Esophagus muscularis mucosa (tissue), 4 donors: Measurements from ENCODE around the gene TANGO6. TPM values are rescaled to one million over a fixed set of nuclear protein-coding genes. Genes with fewer than 3 reads are reported as not detected.

Source experiments
- DNase-seq: peaks from one replicate; pipeline ENCODE4 v3.0.0-alpha.2; 2017; ENCODE audit errors: extremely low spot score
- H3K27ac ChIP-seq, 4 donors: fragments of 200-600 bp; sonication (generic); replicated peaks in 1 of 4; 1 replicate in 3 of 4; 2 replicates in 1 of 4; pipeline ENCODE4 v1.5.1; 2016 to 2019; ENCODE audit warnings: mild to moderate bottlenecking in 1 of 4
- H3K27me3 ChIP-seq, 4 donors: fragments of 200-600 bp; sonication (generic); one replicate each; pipeline versions ENCODE4 v1.5.1 to v1.6.0; 2016 to 2019
- H3K36me3 ChIP-seq, 4 donors: fragments of 200-600 bp; sonication (generic); one replicate each; pipeline ENCODE4 v1.5.1; 2016 to 2019
- H3K4me1 ChIP-seq, 4 donors: fragments of 200-600 bp; sonication (generic); one replicate each; pipeline ENCODE4 v1.5.1; 2016 to 2019
- H3K4me3 ChIP-seq, 4 donors: fragments of 200-600 bp; sonication (generic); 1 replicate in 2 of 4; 2 replicates in 2 of 4; pipeline ENCODE4 v1.5.1; 2016 to 2019; ENCODE audit warnings: mild to moderate bottlenecking in 4 of 4, moderate library complexity in 1 of 4
- H3K9me3 ChIP-seq, 4 donors: fragments of 200-600 bp; sonication (generic); 1 replicate in 3 of 4; 2 replicates in 1 of 4; pipeline ENCODE4 v1.5.1; 2016 to 2019
- EP300 ChIP-seq: sonication (generic); formaldehyde crosslinking; IDR thresholded peaks from one replicate; pipeline ENCODE4 v1.6.1; 2017; ENCODE audit warnings: antibody characterized with exemption
- POLR2A ChIP-seq: fragments of 450-650 bp; IDR thresholded peaks from one replicate; pipeline ENCODE4 v1.6.1; 2017; ENCODE audit warnings: antibody characterized with exemption, moderate library complexity, mild to moderate bottlenecking, low read depth
- POLR2AphosphoS5 ChIP-seq, 2 donors: sonication (generic); formaldehyde crosslinking; IDR thresholded peaks; one replicate each; pipeline ENCODE4 v1.6.1; 2017; ENCODE audit warnings: antibody characterized with exemption in 2 of 2
- WGBS: methylation state at CpG from one replicate; pipeline ENCODE4 v1.1.5; 2018; 5-methylcytosine and 5-hydroxymethylcytosine counted together
- intact Hi-C: fragments of 100-400 bp; cut with DNase I; formaldehyde crosslinking; loops from one replicate; pipeline ENCODE4 v1.15.1; 2023
- total RNA-seq, 4 donors: library from RNA; depleted of rRNA; stranded (reverse); fragments of >200 nt; gene quantifications; one replicate each; pipeline versions ENCODE4 v1.1.0 to v1.2.1, GENCODE V29; 2016
- TF ChIP-seq, protein P1 (sequence below), 3 experiments: fragments of 200-600 bp in 2 of 3; fragments of 450-650 bp in 1 of 3; sonication (generic) in 2 of 3; IDR thresholded peaks; one replicate each; pipeline ENCODE4 v1.5.1; 2017 to 2019; ENCODE audit warnings: antibody characterized with exemption in 3 of 3, mild to moderate bottlenecking in 2 of 3, moderate library complexity in 1 of 3

TANGO6 gene
- total RNA-seq, 4 donors from 2014 or later: 15.7 to 21.3 (median 18.3) TPM

DNA sequence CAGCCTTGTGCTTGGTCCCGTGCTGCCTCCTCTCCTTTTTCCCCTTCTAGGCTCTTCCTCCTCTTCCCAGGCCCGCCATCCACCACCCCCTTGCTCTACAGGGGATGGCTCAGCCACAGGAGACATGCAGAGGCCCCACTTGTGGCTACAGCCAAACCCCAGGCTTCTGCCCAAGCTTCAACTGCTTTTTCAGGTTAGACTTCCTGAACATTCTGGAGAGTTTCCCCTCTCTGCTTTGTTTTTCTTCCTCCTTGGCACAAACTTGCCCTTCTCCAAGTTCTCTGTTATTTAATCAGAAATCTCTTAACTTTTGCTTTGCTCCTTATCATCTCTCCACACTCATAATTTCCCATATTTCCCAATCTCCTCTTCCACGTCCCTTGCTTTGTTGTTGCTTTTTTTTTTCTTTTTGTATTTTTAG lies 243.8 kb downstream of the TANGO6 start:
- intact Hi-C loops: no loop called here
- Histone ChIP-seq H3K36me3 (peaks cover 0 to 24% (median 4%) of the 10 kb centered on the region in 4 donors), H3K9me3 (no peaks in the 10 kb centered on the region), H3K27ac (no peak overlapping the region), H3K4me3 (no peak overlapping the region), H3K27me3 (no peaks in the 10 kb centered on the region), H3K4me1 (peaks cover 0 to 18% (median 10%) of the 10 kb centered on the region in 4 donors)
- TF ChIP-seq, protein P1, sequence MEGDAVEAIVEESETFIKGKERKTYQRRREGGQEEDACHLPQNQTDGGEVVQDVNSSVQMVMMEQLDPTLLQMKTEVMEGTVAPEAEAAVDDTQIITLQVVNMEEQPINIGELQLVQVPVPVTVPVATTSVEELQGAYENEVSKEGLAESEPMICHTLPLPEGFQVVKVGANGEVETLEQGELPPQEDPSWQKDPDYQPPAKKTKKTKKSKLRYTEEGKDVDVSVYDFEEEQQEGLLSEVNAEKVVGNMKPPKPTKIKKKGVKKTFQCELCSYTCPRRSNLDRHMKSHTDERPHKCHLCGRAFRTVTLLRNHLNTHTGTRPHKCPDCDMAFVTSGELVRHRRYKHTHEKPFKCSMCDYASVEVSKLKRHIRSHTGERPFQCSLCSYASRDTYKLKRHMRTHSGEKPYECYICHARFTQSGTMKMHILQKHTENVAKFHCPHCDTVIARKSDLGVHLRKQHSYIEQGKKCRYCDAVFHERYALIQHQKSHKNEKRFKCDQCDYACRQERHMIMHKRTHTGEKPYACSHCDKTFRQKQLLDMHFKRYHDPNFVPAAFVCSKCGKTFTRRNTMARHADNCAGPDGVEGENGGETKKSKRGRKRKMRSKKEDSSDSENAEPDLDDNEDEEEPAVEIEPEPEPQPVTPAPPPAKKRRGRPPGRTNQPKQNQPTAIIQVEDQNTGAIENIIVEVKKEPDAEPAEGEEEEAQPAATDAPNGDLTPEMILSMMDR (IDR thresholded peaks at IDR 0.05): no peak
- no peak for TF ChIP-seq POLR2AphosphoS5 (IDR thresholded peaks at IDR 0.05)
- no peak for TF ChIP-seq EP300
- no peak for TF ChIP-seq POLR2A
- WGBS: 65% methylated on average over 3 of the region's 3 CpGs
- no peak for DNase-seq

DNA sequence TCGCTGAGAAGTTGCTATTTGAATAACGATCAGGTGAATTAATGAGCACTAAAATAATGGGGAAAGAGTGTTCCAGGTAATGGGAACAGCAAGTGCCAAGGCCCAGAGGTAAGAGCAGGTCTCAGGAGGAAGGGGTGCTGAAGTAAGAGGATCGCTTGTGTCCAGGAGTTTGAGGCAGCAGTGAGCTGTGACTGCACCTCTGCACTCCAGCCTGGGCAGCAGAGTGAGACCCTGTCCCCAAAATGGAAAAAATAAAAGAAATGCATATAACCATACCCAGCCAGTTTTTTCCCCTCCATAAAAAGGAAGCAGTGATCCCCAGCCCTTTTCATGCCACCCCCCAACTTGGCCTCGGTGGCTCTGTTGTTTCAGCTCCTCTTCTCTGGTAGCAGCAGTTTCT lies 245.4 kb downstream of the TANGO6 start:
- no peak for DNase-seq
- Histone ChIP-seq H3K36me3 (peaks cover 0 to 19% (median 4%) of the 10 kb centered on the region in 4 donors), H3K4me1 (peaks cover 0 to 16% (median 9%) of the 10 kb centered on the region in 4 donors), H3K27ac (no peak overlapping the region), H3K4me3 (no peak overlapping the region), H3K9me3 (no peaks in the 10 kb centered on the region), H3K27me3 (no peaks in the 10 kb centered on the region)
- no peak for TF ChIP-seq POLR2AphosphoS5 (IDR thresholded peaks at IDR 0.05)
- no peak for TF ChIP-seq POLR2A
- TF ChIP-seq EP300: no peak
- TF ChIP-seq, protein P1 (IDR thresholded peaks at IDR 0.05): no peak
- intact Hi-C loops: no loop called here
- 88% methylated on average over 4 of the region's 4 CpGs for WGBS

DNA sequence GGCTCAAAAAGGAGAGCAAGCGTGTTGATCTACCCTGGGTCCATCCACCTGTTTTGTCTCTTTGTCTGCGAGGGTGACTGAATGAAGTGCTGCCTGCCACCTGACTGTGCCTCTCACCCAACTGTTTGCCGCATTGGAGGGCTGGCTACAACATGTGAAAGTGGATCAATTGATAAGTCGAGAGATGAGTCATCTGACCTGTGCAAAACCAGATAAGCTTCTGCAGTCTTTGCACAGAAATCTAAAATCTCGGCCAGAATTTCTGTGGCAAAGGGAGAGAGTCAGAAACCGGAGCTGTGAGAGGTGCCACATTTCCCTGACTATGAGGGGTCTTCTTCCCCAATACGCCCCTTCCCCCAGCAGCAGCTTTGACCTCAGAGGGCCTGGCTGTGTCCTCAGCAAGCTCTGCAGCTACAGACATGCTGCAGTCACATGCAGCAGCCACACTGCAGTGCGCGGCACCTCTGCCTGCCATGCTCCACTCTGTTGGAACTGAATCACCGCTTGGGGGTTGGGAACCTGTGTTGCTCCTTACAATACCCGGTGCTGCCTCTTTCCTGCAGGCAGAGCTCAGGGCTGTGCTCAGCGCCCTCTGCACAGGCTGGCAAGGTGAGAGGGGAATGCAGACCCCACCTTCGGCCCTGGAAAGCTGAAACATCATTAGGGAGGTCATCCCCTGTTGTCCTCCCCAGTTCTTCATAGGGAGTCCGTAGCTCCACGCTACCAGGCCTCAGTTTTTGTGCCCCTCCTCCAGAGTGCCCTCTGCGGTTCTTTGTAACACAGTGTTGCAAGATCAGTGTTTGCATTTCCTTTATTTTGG lies 246.0 kb downstream of the TANGO6 start:
- DNase-seq: no peak
- H3K4me1 ChIP-seq: peaks cover 0 to 10% (median 4%) of the 10 kb centered on the region in 4 donors
- H3K27ac ChIP-seq: no peak overlapping the region
- no peaks in the 10 kb centered on the region for H3K27me3 ChIP-seq
- TF ChIP-seq POLR2AphosphoS5 (IDR thresholded peaks at IDR 0.05) (no peak), EP300 (no peak), POLR2A (no peak)
- TF ChIP-seq, protein P1 (IDR thresholded peaks at IDR 0.05): no peak
- no peaks in the 10 kb centered on the region for H3K9me3 ChIP-seq
- peaks cover 0 to 18% (median 4%) of the 10 kb centered on the region in 4 donors for H3K36me3 ChIP-seq
- H3K4me3 ChIP-seq: no peak overlapping the region
- WGBS: 51% methylated on average over 16 of the region's 16 CpGs
- intact Hi-C loops: no loop called here

DNA sequence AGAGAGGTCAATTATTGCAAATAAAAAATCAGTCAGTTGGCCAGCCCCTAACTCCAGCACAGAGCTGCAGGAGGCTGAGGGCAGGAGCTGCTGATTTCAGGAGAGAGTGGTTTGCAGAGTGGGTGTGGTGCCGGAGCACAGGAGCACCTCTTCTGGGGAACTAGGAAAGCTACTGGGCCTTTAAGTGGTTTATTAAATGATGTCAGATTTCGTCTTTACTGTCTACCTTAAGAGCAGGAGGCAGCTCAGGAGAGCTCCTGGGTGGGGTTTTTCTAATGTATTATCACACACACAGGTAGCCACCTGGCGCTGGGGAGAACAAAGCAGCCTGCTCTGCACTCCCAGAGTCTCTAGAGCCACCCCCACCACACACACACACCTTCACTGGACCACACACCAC lies 250.6 kb downstream of the TANGO6 start:
- intact Hi-C loops: no loop called here
- Histone ChIP-seq H3K4me3 (no peak overlapping the region), H3K36me3 (no peaks in the 10 kb centered on the region), H3K4me1 (peaks cover 0 to 7% (median 0%) of the 10 kb centered on the region in 4 donors), H3K27ac (no peak overlapping the region), H3K27me3 (no peaks in the 10 kb centered on the region), H3K9me3 (no peaks in the 10 kb centered on the region)
- DNase-seq: no peak
- 92% methylated on average over 3 of the region's 3 CpGs for WGBS
- TF ChIP-seq POLR2A (no peak), POLR2AphosphoS5 (IDR thresholded peaks at IDR 0.05) (no peak), EP300 (no peak)
- TF ChIP-seq, protein P1 (IDR thresholded peaks at IDR 0.05): no peak
